HepG2 (cell line): ENCODE data around the gene QSOX2.

Experiments used
- AGO2 ChIP-seq: fragments of 200-400 bp; formaldehyde crosslinking; optimal IDR thresholded peaks from 2 replicates; pipeline ENCODE3; 2017; ENCODE audit warnings: mild to moderate bottlenecking, low read depth, low read length, moderate library complexity
- TCF12 ChIP-seq, 2 experiments: fragments of 450-650 bp in 1 of 2; sonication (generic) in 1 of 2; formaldehyde crosslinking in 1 of 2; IDR thresholded peaks; 2 replicates each; pipeline versions ENCODE4 v1.6.1 to v1.8.0; 2017 to 2022; ENCODE audit warnings: antibody characterized with exemption in 1 of 2, mild to moderate bottlenecking in 1 of 2, missing genetic modification reagents in 1 of 2, moderate library complexity in 1 of 2
- ZNF3 ChIP-seq: IDR thresholded peaks from 2 replicates; pipeline ENCODE4 v1.7.0; 2017; ENCODE audit warnings: inconsistent platforms
- ZNF44 ChIP-seq: sonication (generic); formaldehyde crosslinking; IDR thresholded peaks from 2 replicates; pipeline ENCODE4 v1.5.1; 2020; ENCODE audit warnings: mild to moderate bottlenecking, missing genetic modification reagents
- ZNF558 ChIP-seq: sonication (generic); formaldehyde crosslinking; IDR thresholded peaks from 2 replicates; pipeline ENCODE4 v1.9.0; 2022; ENCODE audit warnings: mild to moderate bottlenecking, missing genetic modification reagents, borderline replicate concordance
- ZNF670 ChIP-seq: sonication (generic); formaldehyde crosslinking; IDR thresholded peaks from 2 replicates; pipeline ENCODE4 v1.8.0; 2022; ENCODE audit warnings: mild to moderate bottlenecking, missing genetic modification reagents, borderline replicate concordance

- TF ChIP-seq ZNF558 (CRISPR knock-in tag) (no peak), AGO2 (no peak), ZNF670 (CRISPR knock-in tag) (no peak), TCF12 (IDR thresholded peaks at IDR 0.05) (no peak), TCF12 (CRISPR knock-in tag; IDR thresholded peaks at IDR 0.05) (no peak), ZNF44 (CRISPR knock-in tag) (no peak), ZNF3 (CRISPR knock-in tag) (no peak)
These were observed 17.3 kb downstream of the QSOX2 start for GRCh38 chr9:136228107-136228875.
